Bronchial epithelial cell (primary cell): ENCODE measurements around the gene MPP2. TPM values are rescaled to one million over a fixed set of nuclear protein-coding genes. Genes with fewer than 3 reads are reported as not detected.
"Not testable (repeated sequence)": the region's sequence is repeated elsewhere in the genome, so short reads cannot be mapped to it uniquely, and the experiment has no call there.

Experiments used
- DNase-seq: peaks from one replicate; pipeline ENCODE4 v3.0.0-alpha.2; 2010; ENCODE audit warnings: low read depth
- FAIRE-seq: peaks from 2 replicates; lab custom pipeline; 2011; peaks lifted over from hg19 to GRCh38; lab: Jason Lieb, UNC
- H3K27me3 ChIP-seq: 2 replicates; pipeline ENCODE4 v1.5.1; 2011; ENCODE audit warnings: low read length; ENCODE audit not compliant: control insufficient read depth, insufficient read depth
- H3K36me3 ChIP-seq: 2 replicates; pipeline ENCODE4 v1.5.1; 2011; ENCODE audit warnings: low read length; ENCODE audit not compliant: control insufficient read depth, insufficient read depth
- H3K4me3 ChIP-seq: 2 replicates; pipeline ENCODE4 v1.5.1; 2011; ENCODE audit warnings: mild to moderate bottlenecking, low read depth, low read length, control low read depth
- CTCF ChIP-seq: IDR thresholded peaks from 2 replicates; pipeline ENCODE4 v1.5.1; 2011; ENCODE audit warnings: mild to moderate bottlenecking, moderate library complexity, low read length, control low read depth, inconsistent platforms; ENCODE audit not compliant: insufficient read depth, severe bottlenecking
- total RNA-seq: library from RNA; depleted of rRNA; stranded (reverse); fragments of >200 nt; gene quantifications from 2 replicates; pipeline ENCODE4 v1.2.1, GENCODE V29; 2014

MPP2 gene
- total RNA-seq, 1 donor from 2014 or later: 0.26 TPM

GRCh38 chr17:43842975-43843325 lies 64.4 kb downstream of the MPP2 start:
- H3K4me3 ChIP-seq: no peak overlapping the region
- no peak for DNase-seq
- no peaks in the 10 kb centered on the region for H3K36me3 ChIP-seq
- FAIRE-seq: no peak
- peaks cover 1% of the 10 kb centered on the region for H3K27me3 ChIP-seq
- no peak for TF ChIP-seq CTCF

GRCh38 chr17:43842091-43842974 lies 65.0 kb downstream of the MPP2 start:
- not testable (repeated sequence) for H3K4me3 ChIP-seq, H3K36me3 ChIP-seq, H3K27me3 ChIP-seq, FAIRE-seq, DNase-seq

- no peak for FAIRE-seq
- no peak for DNase-seq
Observed at GRCh38 chr17:43841282-43841681, 66.1 kb downstream of the MPP2 start.

GRCh38 chr17:43840814-43841213 lies 66.5 kb downstream of the MPP2 start:
- Histone ChIP-seq H3K4me3 (no peak overlapping the region), H3K36me3 (no peaks in the 10 kb centered on the region), H3K27me3 (no peaks in the 10 kb centered on the region)
- TF ChIP-seq CTCF: peak; percentile 19
- no peak for DNase-seq
- FAIRE-seq: no peak

More at GRCh38 chr17:43841282-43841681, 66.1 kb downstream of the MPP2 start:
- H3K27me3 ChIP-seq: no peaks in the 10 kb centered on the region
- no peak overlapping the region for H3K4me3 ChIP-seq
- H3K36me3 ChIP-seq: no peaks in the 10 kb centered on the region
- TF ChIP-seq CTCF: no peak

GRCh38 chr17:43839670-43840108 lies 67.6 kb downstream of the MPP2 start:
- H3K4me3 ChIP-seq: no peak overlapping the region
- TF ChIP-seq CTCF: no peak
- FAIRE-seq: no peak
- DNase-seq: peak; percentile 57
- H3K36me3 ChIP-seq: no peaks in the 10 kb centered on the region
- H3K27me3 ChIP-seq: no peaks in the 10 kb centered on the region

- Histone ChIP-seq H3K4me3 (no peak overlapping the region), H3K27me3 (no peaks in the 10 kb centered on the region), H3K36me3 (peaks cover 10% of the 10 kb centered on the region)
- DNase-seq (peak; percentile 58), FAIRE-seq (no peak)
- no peak for TF ChIP-seq CTCF
Observed at GRCh38 chr17:43834106-43834505, 73.2 kb downstream of the MPP2 start.
